CD4-positive, alpha-beta T cell (primary cell): ENCODE data around the gene MYO5A. TPM values are rescaled to one million over a fixed set of nuclear protein-coding genes. Genes with fewer than 3 reads are reported as not detected.

ENCODE experiments used
- ATAC-seq: fragments of 200-7000 bp; cut with Tn5 transposase; one replicate; pipeline ENCODE4 v1.10.0; 2022; ENCODE audit warnings: mild to moderate bottlenecking; ENCODE audit not compliant: poor library complexity
- CTCF ChIA-PET: fragments of 350-600 bp; sonication (Branson Sonifier 250); formaldehyde crosslinking; loops from one replicate; lab custom pipeline; 2021; ENCODE audit warnings: antibody characterized with exemption, inconsistent platforms; lab: Charles Lee
- POLR2A ChIA-PET: fragments of 350-600 bp; sonication (Branson Sonifier 250); formaldehyde crosslinking; loops from one replicate; lab custom pipeline; 2021; ENCODE audit warnings: antibody characterized with exemption, inconsistent platforms; lab: Charles Lee
- DNase-seq, 14 experiments: peaks; one replicate each; pipeline ENCODE4 v3.0.0-alpha.2; 2013 to 2020; ENCODE audit warnings: mixed read lengths in 2 of 14
- H3K27ac ChIP-seq, 2 donors: one replicate each; pipeline versions ENCODE4 v1.5.1 to v1.7.0; 2013; ENCODE audit warnings: low read length in 2 of 2, low read depth in 1 of 2, mild to moderate bottlenecking in 1 of 2
- H3K27me3 ChIP-seq, 2 experiments: 1 replicate in 1 of 2; 2 replicates in 1 of 2; pipeline versions ENCODE4 v1.6.1 to v1.7.0; 2013; ENCODE audit warnings: low read length in 2 of 2, control low read depth in 1 of 2, mild to moderate bottlenecking in 1 of 2, moderate library complexity in 1 of 2; ENCODE audit not compliant: insufficient read depth in 2 of 2, control insufficient read depth in 1 of 2
- H3K36me3 ChIP-seq: one replicate; pipeline ENCODE4 v1.6.1; 2013; ENCODE audit warnings: low read length, control low read depth; ENCODE audit not compliant: insufficient read depth
- H3K4me1 ChIP-seq: one replicate; pipeline ENCODE4 v1.6.1; 2013; ENCODE audit warnings: low read length, control low read depth; ENCODE audit not compliant: insufficient read depth
- H3K4me3 ChIP-seq: one replicate; pipeline ENCODE4 v1.5.1; 2013; ENCODE audit warnings: mild to moderate bottlenecking, low read length, moderate library complexity
- H3K9me3 ChIP-seq, 2 experiments: 1 replicate in 1 of 2; 2 replicates in 1 of 2; pipeline versions ENCODE4 v1.6.1 to v1.7.0; 2013; ENCODE audit warnings: low read length in 2 of 2, mild to moderate bottlenecking in 2 of 2, control low read depth in 1 of 2, moderate library complexity in 1 of 2; ENCODE audit not compliant: control insufficient read depth in 1 of 2, insufficient read depth in 1 of 2
- H3K27ac Mint-ChIP-seq: one replicate; pipeline ENCODE4 v1.8.0; 2020; ENCODE audit warnings: mixed read lengths
- H3K27me3 Mint-ChIP-seq: one replicate; pipeline ENCODE4 v1.8.0; 2021; ENCODE audit warnings: mixed read lengths
- H3K36me3 Mint-ChIP-seq: one replicate; pipeline ENCODE4 v1.8.0; 2021; ENCODE audit warnings: low read depth, mixed read lengths
- H3K4me1 Mint-ChIP-seq: one replicate; pipeline ENCODE4 v1.8.0; 2021; ENCODE audit warnings: low read depth, mixed read lengths
- H3K4me3 Mint-ChIP-seq: one replicate; pipeline ENCODE4 v1.8.0; 2020; ENCODE audit warnings: mild to moderate bottlenecking, mixed read lengths
- H3K9me3 Mint-ChIP-seq: one replicate; pipeline ENCODE4 v1.8.0; 2020; ENCODE audit warnings: mixed read lengths
- CTCF ChIP-seq: fragments of 200-600 bp; IDR thresholded peaks from one replicate; pipeline ENCODE4 v1.8.0; 2022; ENCODE audit warnings: antibody characterized with exemption, mild to moderate bottlenecking
- intact Hi-C, 2 experiments: fragments of 100-400 bp; cut with DNase I in 1 of 2; cut with micrococcal nuclease in 1 of 2; formaldehyde crosslinking; loops; one replicate each; pipeline versions ENCODE4 v1.15.1 to v1.9.0; 2023 to 2025; cut with DNase I, micrococcal nuclease
- total RNA-seq, 174 experiments: library from RNA in 2 of 174; stranded (reverse) in 2 of 174; gene quantifications; one replicate each; pipeline ENCODE4 v1.2.3 and lab custom pipeline; 2021 to 2026

The MYO5A gene
- total RNA-seq, 2 experiments from 2014 or later: 25.5 TPM

- H3K4me1 Mint-ChIP-seq: peaks cover 10% of the 10 kb centered on the region
- ATAC-seq (no peak), DNase-seq (peak in 1 of 14 experiments; percentile 15)
- Histone ChIP-seq H3K27me3 (no peaks in the 10 kb centered on the region), H3K4me1 (peaks cover 5% of the 10 kb centered on the region), H3K9me3 (no peaks in the 10 kb centered on the region), H3K36me3 (no peaks in the 10 kb centered on the region), H3K4me3 (no peak overlapping the region), H3K27ac (no peak overlapping the region)
- H3K27me3 Mint-ChIP-seq: peaks cover 6% of the 10 kb centered on the region
- no peak for TF ChIP-seq CTCF
- intact Hi-C loops: no loop called here
- no peaks in the 10 kb centered on the region for H3K36me3 Mint-ChIP-seq
- no peak overlapping the region for H3K27ac Mint-ChIP-seq
- POLR2A ChIA-PET: no interaction called here
- no peak overlapping the region for H3K4me3 Mint-ChIP-seq
- no peaks in the 10 kb centered on the region for H3K9me3 Mint-ChIP-seq
- CTCF ChIA-PET: no interaction called here
These were observed 225.4 kb downstream of the MYO5A start for GRCh38 chr15:52303093-52303772.

GRCh38 chr15:52301265-52301847, 227.3 kb downstream of the MYO5A start:
- H3K27ac Mint-ChIP-seq: no peak overlapping the region
- Histone ChIP-seq H3K4me1 (peaks cover 5% of the 10 kb centered on the region), H3K36me3 (no peaks in the 10 kb centered on the region), H3K9me3 (no peaks in the 10 kb centered on the region), H3K27ac (no peak overlapping the region), H3K4me3 (no peak overlapping the region), H3K27me3 (peaks cover 0 to 2% of the 10 kb centered on the region in 2 experiments)
- ATAC-seq (no peak), DNase-seq (no peak)
- CTCF ChIA-PET: interaction anchor here (0.6 kb wide), 1 partner anchor 622 kb away, joined by 3 read pairs; no protein-coding TSS in a partner anchor
- no peak overlapping the region for H3K4me3 Mint-ChIP-seq
- no peak for TF ChIP-seq CTCF
- H3K9me3 Mint-ChIP-seq: no peaks in the 10 kb centered on the region
- no peaks in the 10 kb centered on the region for H3K36me3 Mint-ChIP-seq
- H3K27me3 Mint-ChIP-seq: peaks cover 11% of the 10 kb centered on the region
- intact Hi-C loops: no loop called here
- POLR2A ChIA-PET: no interaction called here
- peaks cover 10% of the 10 kb centered on the region for H3K4me1 Mint-ChIP-seq

GRCh38 chr15:52295421-52296001, 233.2 kb downstream of the MYO5A start, which contains the start of gene MYO5C:
Gene MYO5C, minus strand, starts transcription at chr15:52295804. Its CDS starts 168 bp downstream, at chr15:52295636.
- H3K4me1 Mint-ChIP-seq: no peaks in the 10 kb centered on the region
- no peaks in the 10 kb centered on the region for H3K9me3 Mint-ChIP-seq
- ChIA-PET POLR2A (no interaction called here), CTCF (no interaction called here)
- H3K4me3 ChIP-seq: no peak within 1 kb of the TSS
- H3K27me3 ChIP-seq: peaks cover 8 to 41% of the 10 kb centered on the region in 2 experiments
- no peaks in the 10 kb centered on the region for H3K9me3 ChIP-seq
- H3K36me3 Mint-ChIP-seq: no peaks in the 10 kb centered on the region
- H3K27ac ChIP-seq: no peak within 1 kb of the TSS
- intact Hi-C loops: no loop called here
- TF ChIP-seq CTCF: no peak
- DNase-seq (peak in 1 of 14 experiments; percentile 10), ATAC-seq (no peak)
- no peaks in the 10 kb centered on the region for H3K36me3 ChIP-seq
- H3K27ac Mint-ChIP-seq: no peak within 1 kb of the TSS
- H3K27me3 Mint-ChIP-seq: peaks cover 48% of the 10 kb centered on the region
- peaks cover 12% of the 10 kb centered on the region for H3K4me1 ChIP-seq
- H3K4me3 Mint-ChIP-seq: peak within 1 kb of the TSS; percentile 55
